Esophagus squamous epithelium (tissue), 5 donors: ENCODE data around the gene MYO15B. TPM values are rescaled to one million over a fixed set of nuclear protein-coding genes. Genes with fewer than 3 reads are reported as not detected.

Experiments used
- DNase-seq: peaks from one replicate; lab custom pipeline; 2025; lab: John Stamatoyannopoulos, UW
- H3K27ac ChIP-seq, 4 donors: fragments of 200-600 bp; sonication (generic); one replicate each; pipeline ENCODE4 v1.5.1; 2016 to 2019; ENCODE audit warnings: mild to moderate bottlenecking in 1 of 4
- H3K27me3 ChIP-seq, 4 donors: fragments of 200-600 bp; sonication (generic); 1 replicate in 3 of 4; 2 replicates in 1 of 4; pipeline versions ENCODE4 v1.5.1 to v1.6.0; 2017 to 2021; ENCODE audit warnings: antibody characterized with exemption in 1 of 4
- H3K36me3 ChIP-seq, 3 donors: fragments of 200-600 bp; sonication (generic); one replicate each; pipeline ENCODE4 v1.5.1; 2016 to 2019
- H3K4me1 ChIP-seq, 3 donors: fragments of 200-600 bp; sonication (generic); one replicate each; pipeline ENCODE4 v1.5.1; 2017 to 2019
- H3K4me3 ChIP-seq, 4 donors: fragments of 200-600 bp; sonication (generic); 1 replicate in 3 of 4; 2 replicates in 1 of 4; pipeline ENCODE4 v1.5.1; 2016 to 2019; ENCODE audit warnings: mild to moderate bottlenecking in 2 of 4, moderate library complexity in 1 of 4
- H3K9me3 ChIP-seq, 3 donors: fragments of 200-600 bp; sonication (generic); one replicate each; pipeline ENCODE4 v1.5.1; 2016 to 2019
- CTCF ChIP-seq, 6 experiments: fragments of 450-650 bp in 4 of 6; fragments of 200-600 bp in 2 of 6; sonication (generic) in 2 of 6; IDR thresholded peaks; one replicate each; pipeline ENCODE4 v1.5.1; 2016 to 2019; ENCODE audit warnings: antibody characterized with exemption in 6 of 6, mild to moderate bottlenecking in 4 of 6, moderate library complexity in 4 of 6
- POLR2A ChIP-seq, 4 donors: fragments of 450-650 bp; IDR thresholded peaks; one replicate each; pipeline ENCODE4 v1.6.1; 2017; ENCODE audit warnings: antibody characterized with exemption in 4 of 4, mild to moderate bottlenecking in 4 of 4, moderate library complexity in 3 of 4
- whole genome bisulfite sequencing, 2 donors: methylation state at CpG; one replicate each; pipeline ENCODE4 v1.1.5; 2018; 5-methylcytosine and 5-hydroxymethylcytosine counted together
- intact Hi-C: fragments of 100-400 bp; cut with DNase I; formaldehyde crosslinking; loops from one replicate; pipeline ENCODE4 v1.15.0; 2022
- total RNA-seq, 4 donors: library from RNA; depleted of rRNA; stranded (reverse); fragments of >200 nt; gene quantifications; one replicate each; pipeline ENCODE4 v1.1.0, GENCODE V29; 2016
- donor health status: DM: yes; HTN: yes; CAD: no.

The MYO15B gene
- total RNA-seq, 4 donors from 2014 or later, result 6.3 to 60.7 (median 10.4) TPM

GRCh38 chr17:75610103-75610984, 22.7 kb downstream of the MYO15B start:
- 79 to 81% methylated on average over 6 to 13 of the region's 25 CpGs for WGBS, 2 donors
- DNase-seq, result no peak

GRCh38 chr17:75611851-75612429, 24.3 kb downstream of the MYO15B start:
- TF ChIP-seq POLR2A (IDR thresholded peaks at IDR 0.05), result no peak
- no peak for TF ChIP-seq CTCF (IDR thresholded peaks at IDR 0.05)
- H3K4me1 ChIP-seq, result peaks cover 0 to 31% (median 8%) of the 10 kb centered on the region in 3 donors
- no peaks in the 10 kb centered on the region for H3K9me3 ChIP-seq
- WGBS, 2 donors, result 92 to 94% methylated on average over 14 to 17 of the region's 20 CpGs
- H3K27me3 ChIP-seq, result no peaks in the 10 kb centered on the region
- H3K36me3 ChIP-seq, result peaks cover 0 to 55% (median 0%) of the 10 kb centered on the region in 3 donors
- no peak overlapping the region for H3K4me3 ChIP-seq
- peak overlapping the region in 1 of 4 donors; percentile 58 for H3K27ac ChIP-seq
- intact Hi-C loops, result no loop called here
- no peak for DNase-seq

More at GRCh38 chr17:75610103-75610984, 22.7 kb downstream of the MYO15B start:
- Histone ChIP-seq H3K4me3 (no peak overlapping the region), H3K27me3 (no peaks in the 10 kb centered on the region), H3K36me3 (peaks cover 0 to 39% (median 0%) of the 10 kb centered on the region in 3 donors), H3K27ac (peak overlapping the region in 1 of 4 donors; percentile 45), H3K4me1 (peaks cover 0 to 31% (median 8%) of the 10 kb centered on the region in 3 donors), H3K9me3 (no peaks in the 10 kb centered on the region)
- TF ChIP-seq POLR2A (IDR thresholded peaks at IDR 0.05) (no peak), CTCF (IDR thresholded peaks at IDR 0.05) (no peak)
- intact Hi-C loops, result no loop called here

GRCh38 chr17:75612906-75613626, 25.5 kb downstream of the MYO15B start:
- intact Hi-C loops, result no loop called here
- TF ChIP-seq CTCF (IDR thresholded peaks at IDR 0.05) (no peak), POLR2A (IDR thresholded peaks at IDR 0.05) (no peak)
- Histone ChIP-seq H3K27me3 (no peaks in the 10 kb centered on the region), H3K36me3 (peaks cover 0 to 66% (median 0%) of the 10 kb centered on the region in 3 donors), H3K4me1 (peaks cover 0 to 31% (median 8%) of the 10 kb centered on the region in 3 donors), H3K27ac (no peak overlapping the region), H3K9me3 (no peaks in the 10 kb centered on the region), H3K4me3 (no peak overlapping the region)
- no peak for DNase-seq
- 80 to 86% methylated on average over 1 of the region's 27 CpGs for WGBS, 2 donors

GRCh38 chr17:75614006-75614405, 26.4 kb downstream of the MYO15B start:
- H3K27me3 ChIP-seq, result no peaks in the 10 kb centered on the region
- peaks cover 0 to 75% (median 0%) of the 10 kb centered on the region in 3 donors for H3K36me3 ChIP-seq
- TF ChIP-seq POLR2A (IDR thresholded peaks at IDR 0.05), result no peak
- peak in 1 of 6 experiments; percentile 18 for TF ChIP-seq CTCF (IDR thresholded peaks at IDR 0.05)
- intact Hi-C loops, result no loop called here
- H3K27ac ChIP-seq, result no peak overlapping the region
- no peak for DNase-seq
- no peak overlapping the region for H3K4me3 ChIP-seq
- peaks cover 0 to 31% (median 8%) of the 10 kb centered on the region in 3 donors for H3K4me1 ChIP-seq
- no peaks in the 10 kb centered on the region for H3K9me3 ChIP-seq
- 85 to 86% methylated on average over 6 to 7 of the region's 12 CpGs for WGBS, 2 donors
